ENCODE data around the gene TBC1D10A.

- TF ChIP-seq USF1 (IDR thresholded peaks at IDR 0.05; ENCODE audit: borderline replicate concordance, low read depth) (no peak), CTCF (IDR thresholded peaks at IDR 0.05) (no peak), POLR2AphosphoS5 (IDR thresholded peaks at IDR 0.05; ENCODE audit: low read depth, low read length) (no peak)
Observed at GRCh38 chr22:30244641-30245040, 82.1 kb downstream of the TBC1D10A start.
